GM19043 (cell line): Measurements from ENCODE around the gene AFF2.
"Not testable (repeated sequence)": the region's sequence is repeated elsewhere in the genome, so short reads cannot be mapped to it uniquely, and the experiment has no call there.

Experiments used
- ATAC-seq: cut with Tn5 transposase; IDR thresholded peaks from one replicate; pipeline ENCODE4 v1.9.1; 2021; ENCODE audit warnings: low read depth; ENCODE audit not compliant: unreplicated experiment

The AFF2 gene

GRCh38 chrX:148905400-148905799, 405.0 kb downstream of the AFF2 start:
- ATAC-seq, result no peak

GRCh38 chrX:148906628-148907027, 406.2 kb downstream of the AFF2 start:
- ATAC-seq, result not testable (repeated sequence)

GRCh38 chrX:148909758-148910157, 409.3 kb downstream of the AFF2 start:
- no peak for ATAC-seq

- ATAC-seq, result no peak
Measured at GRCh38 chrX:148913971-148914370, 413.6 kb downstream of the AFF2 start.

- ATAC-seq, result peak; percentile 81
Measured at GRCh38 chrX:148914783-148915182, 414.4 kb downstream of the AFF2 start.

GRCh38 chrX:148915474-148915873, 415.1 kb downstream of the AFF2 start:
- no peak for ATAC-seq

- ATAC-seq, result no peak
Measured at GRCh38 chrX:148917441-148917840, 417.0 kb downstream of the AFF2 start.

- no peak for ATAC-seq
Measured at GRCh38 chrX:148923631-148924030, 423.2 kb downstream of the AFF2 start.

- no peak for ATAC-seq
Measured at GRCh38 chrX:148926371-148926770, 426.0 kb downstream of the AFF2 start.

- ATAC-seq, result no peak
Measured at GRCh38 chrX:148928811-148929210, 428.4 kb downstream of the AFF2 start.

- ATAC-seq, result no peak
Measured at GRCh38 chrX:148929686-148930085, 429.3 kb downstream of the AFF2 start.

- no peak for ATAC-seq
Measured at GRCh38 chrX:148930206-148930729, 429.9 kb downstream of the AFF2 start.

GRCh38 chrX:148933881-148934280, 433.5 kb downstream of the AFF2 start:
- no peak for ATAC-seq

GRCh38 chrX:148938348-148938747, 437.9 kb downstream of the AFF2 start:
- ATAC-seq, result no peak

- no peak for ATAC-seq
Measured at GRCh38 chrX:148940411-148940996, 440.1 kb downstream of the AFF2 start.

GRCh38 chrX:148942754-148943153, 442.3 kb downstream of the AFF2 start:
- no peak for ATAC-seq

GRCh38 chrX:148947399-148947975, 447.1 kb downstream of the AFF2 start:
- no peak for ATAC-seq

GRCh38 chrX:148956352-148956751, 455.9 kb downstream of the AFF2 start:
- ATAC-seq, result no peak

- ATAC-seq, result no peak
Measured at GRCh38 chrX:148958901-148959300, 458.5 kb downstream of the AFF2 start.

GRCh38 chrX:148960060-148960459, 459.6 kb downstream of the AFF2 start:
- no peak for ATAC-seq

- no peak for ATAC-seq
Measured at GRCh38 chrX:148961985-148962384, 461.6 kb downstream of the AFF2 start.
